Pancreas (tissue), 10 donors: ENCODE measurements around the gene NCF2. TPM values are rescaled to one million over a fixed set of nuclear protein-coding genes. Genes with fewer than 3 reads are reported as not detected.

Experiments used
- ATAC-seq, 4 donors: fragments of 200-7000 bp; cut with Tn5 transposase; one replicate each; pipeline versions ENCODE4 v1.8.0 to v1.9.1; 2020; ENCODE audit warnings: mild to moderate bottlenecking in 4 of 4, moderate library complexity in 4 of 4
- DNase-seq, 6 donors: peaks; one replicate each; pipeline ENCODE4 v3.0.0-alpha.2; 2020
- FAIRE-seq: peaks from 2 replicates; lab custom pipeline; 2012; peaks lifted over from hg19 to GRCh38; lab: Jason Lieb, UNC
- H3K27ac ChIP-seq, 4 donors: fragments of 200-600 bp; sonication (generic); 1 replicate in 3 of 4; 2 replicates in 1 of 4; pipeline versions ENCODE4 v1.5.0 to v1.8.0; 2020
- H3K27me3 ChIP-seq, 4 donors: fragments of 200-600 bp; one replicate each; pipeline ENCODE4 v1.8.0; 2021
- H3K36me3 ChIP-seq, 3 donors: fragments of 200-600 bp; sonication (generic) in 1 of 3; one replicate each; pipeline versions ENCODE4 v1.5.0 to v1.8.0; 2020 to 2021
- H3K4me1 ChIP-seq, 3 donors: fragments of 200-600 bp; one replicate each; pipeline ENCODE4 v1.8.0; 2021
- H3K4me3 ChIP-seq, 4 donors: fragments of 200-600 bp; sonication (generic) in 2 of 4; one replicate each; pipeline versions ENCODE4 v1.5.0 to v1.8.0; 2020 to 2021
- H3K9me3 ChIP-seq, 4 donors: fragments of 200-600 bp; one replicate each; pipeline ENCODE4 v1.8.0; 2021
- WGBS, 2 donors: extraction: QIAGEN DNeasy Blood & Tissue Kit; methylation state at CpG; one replicate each; pipeline ENCODE4 v1.1.7; 2013; 5-methylcytosine and 5-hydroxymethylcytosine counted together
- intact Hi-C, 3 donors: fragments of 100-400 bp; cut with DNase I; formaldehyde crosslinking; loops; one replicate each; pipeline versions ENCODE4 v1.11.1 to v1.14.2; 2022
- polyA plus RNA-seq, 2 donors: library from polyadenylated mRNA; stranded (reverse); fragments of 200-250 nt; gene quantifications; one replicate each; pipeline ENCODE4 v1.2.3, GENCODE V29; 2013
- total RNA-seq, 6 donors: library from RNA; stranded (reverse); fragmentation: NEBNext Ultra II Directional in 4 of 6; extraction: Animal tissue kit (Norgen Biotek cat#: 25700) in 4 of 6; gene quantifications; one replicate each; pipeline versions ENCODE4 v1.2.1 to v1.2.4, GENCODE V29; 2021 to 2023
- TF ChIP-seq, protein P1 (sequence below), 4 donors: fragments of 200-600 bp; sonication (generic) in 3 of 4; IDR thresholded peaks; one replicate each; pipeline versions ENCODE4 v1.5.0 to v1.8.0; 2021; ENCODE audit warnings: antibody characterized with exemption in 4 of 4
- donor health status: healthy with polysubstance abuse.
- donor health status: DM: no; HTN: no; CAD: no; lungs with moderate emphysema.
- donor health status: DM: no; HTN: no; CAD: no.
- donor health status: control.
- donor health status: control.
- donor health status: Bipolar disorder and iron deficiency.
- donor health status: DM: yes; HTN: yes; CAD: no.
- donor health status: DM: no; HTN: no; CAD: no.
- donor health status: DM: no; HTN: no; CAD: no.
- donor health status: DM: yes; HTN: yes; CAD: no.

The NCF2 gene
- total and polyA plus RNA-seq, 8 donors, result 0.65 to 24.5 (median 2.1) TPM

DNA sequence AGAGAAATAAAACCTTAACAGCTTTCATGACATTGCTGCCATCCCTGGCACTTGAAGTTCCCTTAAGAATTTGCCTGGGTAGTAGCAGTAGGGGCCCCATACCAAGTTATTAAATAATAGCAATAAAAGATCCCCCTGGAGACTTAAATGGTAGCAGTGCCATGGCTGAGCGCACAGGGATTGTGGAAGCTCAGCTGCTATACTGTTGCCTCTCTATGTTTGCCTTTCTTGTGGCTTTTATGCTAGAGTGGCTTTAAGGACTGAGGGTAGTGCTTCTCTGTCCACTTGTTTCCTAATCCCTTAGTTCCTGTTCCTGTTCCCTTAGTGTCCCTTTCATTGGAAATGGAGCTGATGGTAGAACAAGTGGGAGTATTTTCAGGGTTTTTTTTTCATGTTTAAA is 42.1 kb downstream of the NCF2 start:
- no peak overlapping the region for H3K4me3 ChIP-seq
- FAIRE-seq, result no peak
- peak in 2 of 4 donors; percentile 29 to 30 for ATAC-seq
- TF ChIP-seq, protein P1, sequence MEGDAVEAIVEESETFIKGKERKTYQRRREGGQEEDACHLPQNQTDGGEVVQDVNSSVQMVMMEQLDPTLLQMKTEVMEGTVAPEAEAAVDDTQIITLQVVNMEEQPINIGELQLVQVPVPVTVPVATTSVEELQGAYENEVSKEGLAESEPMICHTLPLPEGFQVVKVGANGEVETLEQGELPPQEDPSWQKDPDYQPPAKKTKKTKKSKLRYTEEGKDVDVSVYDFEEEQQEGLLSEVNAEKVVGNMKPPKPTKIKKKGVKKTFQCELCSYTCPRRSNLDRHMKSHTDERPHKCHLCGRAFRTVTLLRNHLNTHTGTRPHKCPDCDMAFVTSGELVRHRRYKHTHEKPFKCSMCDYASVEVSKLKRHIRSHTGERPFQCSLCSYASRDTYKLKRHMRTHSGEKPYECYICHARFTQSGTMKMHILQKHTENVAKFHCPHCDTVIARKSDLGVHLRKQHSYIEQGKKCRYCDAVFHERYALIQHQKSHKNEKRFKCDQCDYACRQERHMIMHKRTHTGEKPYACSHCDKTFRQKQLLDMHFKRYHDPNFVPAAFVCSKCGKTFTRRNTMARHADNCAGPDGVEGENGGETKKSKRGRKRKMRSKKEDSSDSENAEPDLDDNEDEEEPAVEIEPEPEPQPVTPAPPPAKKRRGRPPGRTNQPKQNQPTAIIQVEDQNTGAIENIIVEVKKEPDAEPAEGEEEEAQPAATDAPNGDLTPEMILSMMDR (IDR thresholded peaks at IDR 0.05), result no peak
- intact Hi-C loops, result no loop called here
- H3K36me3 ChIP-seq, result peaks cover 0 to 48% (median 39%) of the 10 kb centered on the region in 3 donors
- H3K27ac ChIP-seq, result no peak overlapping the region
- no peak for DNase-seq
- WGBS, 2 donors, result 93 to 96% methylated on average over 1 of the region's 1 CpG
- H3K4me1 ChIP-seq, result no peaks in the 10 kb centered on the region
- no peaks in the 10 kb centered on the region for H3K27me3 ChIP-seq
- H3K9me3 ChIP-seq, result no peaks in the 10 kb centered on the region

DNA sequence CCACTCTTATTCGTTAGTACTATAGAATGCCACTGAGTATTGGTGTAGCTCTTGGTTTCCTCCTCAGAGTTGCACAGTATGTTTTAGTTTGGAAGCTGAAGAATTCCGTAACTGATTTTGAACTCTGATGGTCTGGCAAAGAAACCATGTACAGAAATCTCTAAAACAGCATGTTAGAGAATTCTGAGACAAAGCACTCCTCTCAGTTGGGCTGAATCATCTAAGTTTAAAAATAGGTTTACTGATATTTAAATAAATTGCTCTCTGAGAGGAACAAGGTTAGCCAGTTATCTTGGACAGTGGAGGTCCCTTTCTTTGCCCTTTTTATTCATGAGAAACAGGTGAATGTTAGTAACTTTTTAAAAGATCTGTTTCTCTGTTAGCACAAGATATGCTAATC is 43.8 kb downstream of the NCF2 start:
- DNase-seq (no peak), FAIRE-seq (no peak), ATAC-seq (no peak)
- Histone ChIP-seq H3K36me3 (peaks cover 4 to 41% (median 33%) of the 10 kb centered on the region in 3 donors), H3K27me3 (no peaks in the 10 kb centered on the region), H3K4me1 (no peaks in the 10 kb centered on the region), H3K9me3 (no peaks in the 10 kb centered on the region), H3K27ac (no peak overlapping the region), H3K4me3 (no peak overlapping the region)
- WGBS, 2 donors, result 81 to 89% methylated on average over 2 of the region's 2 CpGs
- intact Hi-C loops, result no loop called here
- TF ChIP-seq, protein P1 (IDR thresholded peaks at IDR 0.05), result no peak

DNA sequence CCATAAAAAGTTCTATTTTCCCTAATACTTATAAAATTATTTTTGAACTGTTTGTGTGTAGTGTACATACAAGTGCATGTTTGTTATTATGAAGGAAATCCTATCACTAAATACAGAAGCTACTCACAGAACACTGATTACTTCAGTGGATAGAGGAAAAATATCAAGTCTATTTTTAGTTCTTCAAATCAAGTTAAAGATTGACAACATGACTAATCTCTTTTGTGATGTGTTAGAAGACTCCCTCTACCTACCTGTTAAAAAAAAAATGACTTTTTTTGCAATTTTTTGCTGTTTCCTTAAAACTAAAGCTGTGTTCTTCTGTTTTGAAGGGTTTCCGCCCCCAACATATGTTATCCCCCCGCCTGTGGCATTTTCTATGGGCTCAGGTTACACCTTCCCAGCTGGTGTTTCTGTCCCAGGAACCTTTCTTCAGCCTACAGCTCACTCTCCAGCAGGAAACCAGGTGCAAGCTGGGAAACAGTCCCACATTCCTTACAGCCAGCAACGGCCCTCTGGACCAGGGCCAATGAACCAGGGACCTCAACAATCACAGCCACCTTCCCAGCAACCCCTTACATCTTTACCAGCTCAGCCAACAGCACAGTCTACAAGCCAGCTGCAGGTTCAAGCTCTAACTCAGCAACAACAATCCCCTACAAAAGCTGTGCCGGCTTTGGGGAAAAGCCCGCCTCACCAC is 45.5 kb downstream of the NCF2 start:
- Histone ChIP-seq H3K36me3 (peaks cover 4 to 37% (median 22%) of the 10 kb centered on the region in 3 donors), H3K9me3 (no peaks in the 10 kb centered on the region), H3K4me1 (no peaks in the 10 kb centered on the region), H3K27me3 (no peaks in the 10 kb centered on the region), H3K4me3 (no peak overlapping the region), H3K27ac (no peak overlapping the region)
- TF ChIP-seq, protein P1 (IDR thresholded peaks at IDR 0.05), result no peak
- FAIRE-seq, result no peak
- WGBS, 2 donors, result 70 to 78% methylated on average over 5 of the region's 5 CpGs
- no peak for DNase-seq
- intact Hi-C loops, result no loop called here
- ATAC-seq, result peak in 3 of 4 donors; percentile 26 to 57 (median 45)

DNA sequence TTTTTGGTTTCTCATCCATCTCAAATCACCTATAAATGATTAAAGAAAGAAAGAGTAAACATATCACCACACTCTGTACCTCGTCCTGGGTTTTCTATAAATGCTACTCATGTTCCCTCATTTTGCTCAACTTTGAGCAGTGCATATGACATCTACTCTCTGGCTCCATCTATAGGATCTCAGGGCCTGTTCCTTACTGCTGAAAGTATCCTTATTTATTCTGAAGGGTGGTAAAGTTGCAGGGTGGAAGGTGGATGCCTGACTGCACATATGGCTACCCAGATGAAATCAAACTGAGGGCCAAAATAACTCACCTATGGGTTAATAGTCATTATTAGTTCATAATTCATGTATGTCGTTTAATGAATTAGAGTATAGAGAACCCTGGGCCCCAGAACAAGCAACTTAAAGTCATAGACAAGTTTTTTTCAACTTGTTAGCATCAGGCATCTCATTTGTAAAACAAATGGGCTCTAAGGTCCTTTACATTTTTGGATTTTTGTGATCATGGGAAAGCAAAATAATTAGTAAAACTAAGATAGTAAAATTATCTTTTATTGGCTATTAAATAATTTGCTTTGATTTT is 46.5 kb downstream of the NCF2 start:
- peak; percentile 20 for FAIRE-seq
- intact Hi-C loops, result no loop called here
- Histone ChIP-seq H3K27me3 (no peaks in the 10 kb centered on the region), H3K4me1 (no peaks in the 10 kb centered on the region), H3K9me3 (no peaks in the 10 kb centered on the region), H3K27ac (no peak overlapping the region), H3K4me3 (no peak overlapping the region), H3K36me3 (peaks cover 4 to 46% (median 26%) of the 10 kb centered on the region in 3 donors)
- no peak for DNase-seq
- ATAC-seq, result peak; percentile 64 to 90 (median 88)
- TF ChIP-seq, protein P1 (IDR thresholded peaks at IDR 0.05), result peak in 2 of 4 donors; percentile 21 to 24
- 34 to 35% methylated on average over 2 of the region's 2 CpGs for WGBS, 2 donors

DNA sequence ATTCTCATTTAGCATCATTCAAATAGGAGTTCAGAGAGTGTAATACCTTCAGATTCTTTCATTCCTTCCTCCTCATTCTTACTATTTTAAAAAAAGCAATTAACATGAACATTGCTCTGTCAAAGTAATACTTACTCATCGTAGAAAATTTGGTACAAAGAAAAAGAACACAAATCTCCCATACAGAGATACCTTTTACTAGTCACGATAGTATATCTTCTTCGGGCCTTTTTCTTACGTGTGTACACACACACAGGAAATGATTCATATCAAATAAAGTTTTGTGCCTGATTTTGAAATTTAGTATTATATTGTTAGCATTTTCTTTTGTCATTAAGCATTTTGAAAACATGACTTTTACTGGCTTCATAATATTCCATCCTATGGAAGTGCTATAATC is 52.9 kb downstream of the NCF2 start:
- H3K4me3 ChIP-seq, result no peak overlapping the region
- H3K27me3 ChIP-seq, result no peaks in the 10 kb centered on the region
- no peaks in the 10 kb centered on the region for H3K9me3 ChIP-seq
- H3K27ac ChIP-seq, result no peak overlapping the region
- peaks cover 4 to 40% (median 18%) of the 10 kb centered on the region in 3 donors for H3K36me3 ChIP-seq
- WGBS, 2 donors, result 97% methylated on average over 4 of the region's 4 CpGs
- ATAC-seq (no peak), FAIRE-seq (no peak), DNase-seq (no peak)
- intact Hi-C loops, result loop anchor here in 1 of 3 donors (10.0 kb wide), 1 partner anchor 63 kb away; the partner anchor contains the start of gene SMG7
- no peaks in the 10 kb centered on the region for H3K4me1 ChIP-seq
- TF ChIP-seq, protein P1 (IDR thresholded peaks at IDR 0.05), result no peak
